Activated CD4-positive, alpha-beta T cell treated with anti-CD3 and anti-CD28 coated beads, Interleukin-2, amount 50 U/mL, for 48 hours (primary cell): ENCODE measurements around the gene ZIC4.

Experiments
- DNase-seq, 2 experiments: peaks; one replicate each; pipeline ENCODE4 v3.0.0-alpha.2; 2020

ZIC4 gene

DNA sequence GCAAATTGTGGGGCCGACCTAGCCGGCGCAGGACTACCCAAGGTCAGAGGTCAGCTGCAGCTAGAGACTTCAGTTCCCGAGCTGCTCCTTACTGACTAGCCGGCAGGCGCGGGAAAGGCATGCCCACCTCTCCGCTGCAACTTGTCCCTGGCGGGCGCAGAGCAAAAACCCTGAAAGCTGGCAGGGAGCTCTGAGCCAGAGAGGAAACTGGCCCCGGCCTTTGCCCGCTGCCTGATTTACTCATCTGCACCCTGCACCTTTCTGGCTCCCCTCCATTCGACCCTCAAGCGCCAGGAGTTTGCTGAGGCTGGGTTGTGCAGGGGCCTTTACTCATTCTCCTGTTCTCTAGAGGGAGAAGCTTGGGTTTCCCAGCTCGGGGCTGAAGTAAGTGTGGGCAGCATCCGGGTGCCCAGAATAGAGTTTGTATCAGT, 1.5 kb downstream of the ZIC4 start:
- no peak for DNase-seq

DNA sequence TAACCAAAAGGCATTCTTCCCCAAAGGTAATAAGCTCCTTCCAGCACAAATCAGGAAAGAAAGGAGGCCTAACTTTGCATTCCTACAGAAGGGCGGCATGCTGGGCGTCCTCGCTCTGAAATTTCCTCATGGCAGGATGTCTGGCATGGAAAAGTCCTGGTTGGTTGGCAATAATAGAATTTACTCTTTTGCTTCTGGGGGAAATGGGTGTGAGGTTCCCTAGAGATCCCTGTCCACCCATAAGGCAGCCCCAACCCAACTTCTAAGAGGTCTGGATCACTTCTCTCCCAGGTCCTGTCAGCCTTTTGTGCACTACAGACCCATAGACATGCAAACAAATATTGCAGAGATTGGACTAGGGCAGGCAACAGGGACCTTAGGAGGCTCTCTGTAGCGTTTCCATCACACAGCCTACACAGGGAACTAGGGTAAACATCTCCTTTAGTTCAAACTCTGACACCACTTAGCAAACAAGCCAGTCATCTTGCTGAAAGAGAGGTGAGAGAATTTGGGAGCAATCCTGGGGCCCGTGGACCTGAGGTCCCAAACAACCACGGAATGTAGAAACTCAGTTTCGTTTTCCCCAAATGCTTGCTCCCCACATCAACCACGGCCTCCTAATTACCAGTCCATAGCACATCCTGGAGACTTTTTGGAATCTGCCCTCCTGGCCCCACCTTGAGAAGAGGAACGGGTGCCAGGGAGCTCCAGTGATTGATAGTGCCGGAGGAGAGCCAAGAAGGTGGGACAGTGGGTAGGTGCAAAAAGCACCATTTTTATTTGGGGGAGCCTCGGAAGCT, 2.1 kb downstream of the ZIC4 start:
- no peak for DNase-seq

- no peak for DNase-seq
Measured at GRCh38 chr3:147403511-147403910, 2.8 kb downstream of the ZIC4 start.

DNA sequence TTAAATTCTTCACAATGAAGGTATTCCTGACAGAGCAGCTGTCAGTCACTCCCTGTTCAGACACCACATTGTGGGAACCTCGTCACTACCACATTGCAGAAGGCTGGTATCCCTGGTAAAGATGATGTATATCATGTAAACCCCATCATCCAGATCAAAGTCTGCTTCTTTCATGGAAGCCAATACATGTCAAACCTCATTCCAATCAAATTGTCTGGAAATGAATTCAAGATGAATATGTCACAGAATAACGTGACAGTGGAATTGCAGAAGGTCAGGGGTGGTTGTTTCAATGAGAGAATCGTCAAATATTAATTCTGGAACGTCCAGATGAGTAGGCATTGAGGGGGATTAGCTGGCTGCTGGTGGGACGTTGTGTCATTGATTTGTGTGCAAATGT, 4.2 kb downstream of the ZIC4 start:
- no peak for DNase-seq

DNA sequence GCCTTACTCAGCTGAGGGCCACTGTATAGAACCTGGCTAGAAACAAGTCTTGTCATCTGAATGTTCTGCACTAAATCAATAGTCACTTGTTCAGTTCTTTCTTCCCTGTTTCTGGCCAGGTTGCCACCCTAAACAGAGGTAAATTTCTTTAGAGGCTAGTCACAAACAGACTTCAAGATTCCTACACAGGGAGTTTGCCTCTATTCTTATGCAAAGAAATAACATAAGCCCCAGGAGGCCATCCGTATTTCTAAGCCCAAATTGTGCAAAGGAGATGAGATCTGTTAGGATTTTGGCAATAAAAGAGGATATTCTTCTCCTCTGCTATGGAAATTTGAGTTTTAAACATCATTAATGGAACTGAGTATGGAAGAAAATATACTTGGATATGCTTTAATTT, 4.9 kb downstream of the ZIC4 start:
- no peak for DNase-seq

DNA sequence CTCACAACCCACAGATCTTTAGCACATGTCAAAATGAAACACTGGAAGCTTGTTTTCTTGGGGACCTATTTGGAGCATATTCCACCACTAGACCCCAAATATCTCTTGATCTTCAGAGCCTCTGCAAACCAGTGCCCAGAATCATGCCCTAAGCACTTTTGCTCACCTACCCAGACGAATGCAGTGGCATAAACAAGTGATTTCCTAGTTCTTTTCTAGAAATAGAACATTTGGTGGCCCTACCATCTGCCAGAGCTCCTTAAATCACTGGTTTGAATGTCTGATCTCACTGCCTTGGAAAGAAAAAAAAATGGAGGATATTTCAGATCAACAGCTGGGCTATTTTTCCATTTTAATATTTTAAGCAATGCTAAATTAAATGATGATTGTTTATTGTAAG, 5.3 kb downstream of the ZIC4 start:
- no peak for DNase-seq

GRCh38 chr3:147400111-147400510, 6.2 kb downstream of the ZIC4 start:
- no peak for DNase-seq

DNA sequence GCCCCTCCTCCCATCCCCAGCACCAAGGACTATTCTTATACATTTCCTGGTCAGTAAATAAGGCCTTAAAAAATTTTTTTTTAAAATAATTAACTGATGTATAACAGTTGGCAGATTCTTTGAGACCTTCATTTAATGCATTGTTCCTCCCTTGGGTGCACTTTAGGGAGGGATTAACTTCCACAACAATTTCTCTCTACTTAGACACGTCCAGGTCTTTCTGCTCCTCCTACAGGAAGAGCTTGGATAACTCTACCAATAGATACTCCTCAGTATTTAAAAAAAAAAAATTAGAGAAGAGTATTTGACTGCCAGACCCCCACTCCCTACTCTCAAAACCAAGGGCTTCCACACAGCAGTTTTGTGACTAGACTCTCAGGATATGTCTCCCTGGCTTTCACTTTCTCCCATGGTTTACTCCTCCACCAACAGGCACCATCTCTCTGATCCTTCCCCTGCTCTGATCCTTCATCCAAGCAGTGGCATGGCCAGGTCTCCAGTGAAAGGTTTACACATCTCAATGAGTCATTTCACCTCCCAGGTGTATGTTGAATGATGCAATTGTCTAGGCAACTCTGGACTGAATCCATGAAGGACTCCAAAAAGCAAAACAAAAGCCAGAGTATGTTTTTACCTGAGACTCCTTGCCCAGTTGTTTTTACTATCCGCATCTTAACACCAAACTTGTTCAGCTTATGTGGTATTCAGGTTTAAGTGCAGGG, 7.4 kb downstream of the ZIC4 start:
- DNase-seq = no peak

GRCh38 chr3:147397875-147398812, 8.2 kb downstream of the ZIC4 start:
- no peak for DNase-seq

DNA sequence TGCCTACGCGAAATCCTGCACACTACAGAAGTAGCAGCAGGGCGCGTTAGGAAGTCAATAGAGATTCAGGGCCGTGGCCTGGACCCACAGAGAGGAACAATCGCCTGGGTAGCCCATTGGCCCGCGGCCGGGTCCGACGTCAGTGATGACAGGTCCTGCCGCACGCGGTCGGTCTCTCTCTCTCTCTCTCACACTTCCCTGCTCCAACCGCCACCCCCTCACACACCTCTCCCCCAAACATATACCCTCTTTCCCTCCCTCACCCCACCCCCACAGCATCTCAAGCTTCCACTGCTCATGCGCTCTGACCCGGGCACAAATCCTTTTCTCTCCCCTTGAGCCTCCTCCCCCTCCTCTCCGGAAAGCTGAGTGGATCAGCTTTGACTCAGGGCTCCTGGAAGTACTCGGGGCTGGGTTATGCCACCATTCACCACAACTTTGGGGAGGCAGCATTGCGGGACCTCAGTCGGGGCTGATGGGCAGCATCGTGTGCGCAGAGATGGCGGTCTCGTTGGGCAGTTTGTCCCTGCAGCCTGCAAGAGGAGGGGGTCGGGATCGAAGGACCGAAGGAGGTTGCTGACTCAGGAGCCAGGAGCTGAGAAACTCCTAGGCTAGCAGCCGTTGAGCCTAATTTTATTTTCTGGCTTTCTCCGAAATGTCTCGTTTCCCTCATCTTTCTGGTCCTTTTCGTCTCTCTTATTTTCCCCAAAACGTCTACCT, 9.0 kb downstream of the ZIC4 start:
- DNase-seq = no peak

DNA sequence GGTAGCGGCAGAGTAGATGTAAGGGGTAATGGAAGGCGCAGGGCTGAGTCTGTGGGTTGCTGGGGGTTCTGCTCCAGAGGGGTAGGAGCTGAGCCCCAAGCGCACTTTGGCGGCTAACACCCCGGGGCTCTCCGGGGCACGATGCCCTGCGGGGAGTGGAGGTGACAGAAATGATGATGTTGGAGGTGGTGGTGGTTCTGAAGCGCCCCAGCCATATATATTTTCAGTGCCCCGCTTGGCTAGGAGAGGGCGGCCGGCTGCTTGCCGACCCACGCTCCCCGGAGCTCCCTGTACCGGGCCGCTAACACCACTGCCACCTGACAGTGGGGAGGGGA, 9.7 kb downstream of the ZIC4 start:
- no peak for DNase-seq

- DNase-seq = no peak
Measured at GRCh38 chr3:147395899-147396711, 10.2 kb downstream of the ZIC4 start.

GRCh38 chr3:147394884-147395225, 11.5 kb downstream of the ZIC4 start:
- DNase-seq = no peak

DNA sequence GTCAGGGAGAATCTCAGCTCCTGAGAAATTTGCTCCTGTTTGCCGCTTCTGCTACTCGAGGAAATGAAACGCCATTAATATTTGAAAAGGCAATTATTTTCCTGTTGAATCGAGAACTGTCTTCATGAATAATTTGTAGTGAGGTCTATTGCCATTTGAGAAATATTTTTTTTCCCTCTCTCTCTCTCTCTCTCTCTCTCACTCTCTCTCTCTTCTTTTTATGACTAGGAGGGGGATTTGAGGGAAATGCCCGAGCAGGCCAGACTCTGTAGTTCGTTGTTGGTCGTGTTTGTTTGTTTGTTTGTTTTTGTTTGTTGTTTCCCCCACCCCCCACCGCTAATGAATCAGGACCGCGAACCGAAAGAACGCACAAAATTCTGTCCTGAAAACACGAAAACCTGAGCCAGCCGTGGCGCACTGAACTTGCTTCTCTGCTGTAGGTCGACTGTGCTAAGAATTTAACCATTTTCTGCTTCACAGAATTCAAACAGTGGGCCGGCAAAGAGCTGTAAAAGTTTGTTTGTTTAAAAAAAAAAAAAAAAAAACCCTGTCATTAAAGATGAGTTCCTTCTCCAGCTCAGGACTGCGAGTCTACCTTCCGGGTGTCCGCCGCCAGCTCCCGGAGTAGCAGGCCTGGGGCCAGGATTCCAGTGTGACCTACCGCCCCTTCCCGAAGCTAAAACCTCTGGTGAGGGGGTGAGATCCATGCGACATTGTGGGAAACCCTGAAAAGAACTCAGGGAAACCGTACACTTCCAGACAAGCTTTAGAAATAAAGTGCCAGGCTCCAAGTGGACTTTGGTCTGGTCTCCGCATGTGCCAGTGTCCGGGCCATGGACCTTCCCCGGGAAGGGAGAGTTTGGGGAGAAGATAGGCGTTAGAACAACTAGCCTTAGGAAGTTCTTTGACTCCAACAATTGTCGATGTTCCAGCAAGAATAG, 12.1 kb downstream of the ZIC4 start:
- no peak for DNase-seq

DNA sequence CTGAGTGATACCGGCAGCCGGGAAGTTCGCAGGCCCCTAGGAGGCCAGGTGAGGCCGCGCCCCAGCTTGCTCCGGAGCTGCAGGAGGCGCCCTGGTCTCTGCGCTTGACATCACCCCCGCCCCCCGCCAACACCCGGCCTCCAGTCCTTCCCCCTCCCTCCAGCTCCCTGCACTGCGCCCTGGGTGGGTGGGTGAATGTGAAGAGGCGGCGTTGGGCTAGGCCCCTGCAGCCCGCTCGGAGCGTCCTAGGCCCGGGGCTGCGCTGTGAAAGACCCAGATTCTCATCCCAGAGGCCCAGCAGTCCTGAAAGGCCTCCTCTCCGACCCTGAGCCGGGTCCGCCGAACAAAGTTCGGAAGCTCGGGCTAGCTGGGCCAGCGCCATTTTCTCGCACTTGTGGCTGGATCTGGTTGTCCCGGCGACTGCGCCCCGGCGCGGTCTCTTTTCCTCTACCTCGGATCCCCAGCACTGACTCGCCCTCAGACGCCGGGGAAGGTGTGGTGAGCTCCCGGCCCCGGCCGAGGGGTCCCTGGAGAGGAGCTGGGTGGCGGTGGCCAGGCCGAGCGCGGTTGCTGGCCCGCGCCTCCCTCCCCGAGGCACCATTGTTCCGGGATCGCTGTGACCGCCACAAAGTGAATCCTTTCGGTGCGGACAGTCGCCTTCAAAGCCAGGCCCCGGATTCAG, 12.9 kb downstream of the ZIC4 start:
- DNase-seq = no peak

- DNase-seq = no peak
Measured at GRCh38 chr3:147392625-147392946, 13.8 kb downstream of the ZIC4 start.

GRCh38 chr3:147391781-147392624, 14.3 kb downstream of the ZIC4 start:
- DNase-seq = no peak

- no peak for DNase-seq
Measured at GRCh38 chr3:147390589-147391569, 15.5 kb downstream of the ZIC4 start.
